SK-N-SH treated with all-trans-retinoic acid at 6 μM for 48 hours (cell line): ENCODE data around the gene ANK3.

Experiments used
- ATAC-seq: fragments of 200-7000 bp; cut with Tn5 transposase; 3 replicates; pipeline ENCODE4 v1.9.1; 2020; ENCODE audit warnings: mild to moderate bottlenecking, moderate library complexity
- ARNTL ChIP-seq: fragments of 450-650 bp; formaldehyde crosslinking; IDR thresholded peaks from 2 replicates; pipeline ENCODE4 v1.5.0; 2020; ENCODE audit warnings: low read depth, mild to moderate bottlenecking, moderate library complexity, borderline replicate concordance
- ESRRG ChIP-seq: fragments of 250-450 bp; sonication (Bioruptor Pico); IDR thresholded peaks from 2 replicates; pipeline ENCODE4 v1.6.1; 2021; ENCODE audit warnings: mild to moderate bottlenecking
- GLIS3 ChIP-seq: fragments of 250-450 bp; sonication (Bioruptor Pico); IDR thresholded peaks from 2 replicates; pipeline ENCODE4 v1.5.0; 2020; ENCODE audit warnings: mild to moderate bottlenecking, moderate library complexity
- OSR1 ChIP-seq: fragments of 250-450 bp; sonication (Bioruptor Pico); IDR thresholded peaks from 2 replicates; pipeline ENCODE4 v1.8.0; 2022; ENCODE audit warnings: moderate library complexity, mild to moderate bottlenecking, inconsistent platforms
- RARB ChIP-seq: fragments of 250-450 bp; sonication (Bioruptor Pico); IDR thresholded peaks from 2 replicates; pipeline ENCODE4 v1.8.0; 2021; ENCODE audit warnings: mild to moderate bottlenecking, moderate library complexity
- SNAI2 ChIP-seq: fragments of 250-450 bp; sonication (Bioruptor Pico); IDR thresholded peaks from 2 replicates; pipeline ENCODE4 v1.5.0; 2020; ENCODE audit warnings: mild to moderate bottlenecking, moderate library complexity
- TCF4 ChIP-seq: fragments of 250-450 bp; sonication (Bioruptor Pico); IDR thresholded peaks from 2 replicates; pipeline ENCODE4 v1.8.0; 2021; ENCODE audit warnings: mild to moderate bottlenecking, moderate library complexity, borderline replicate concordance
- TOX ChIP-seq: fragments of 250-450 bp; sonication (Bioruptor Pico); IDR thresholded peaks from 2 replicates; pipeline ENCODE4 v1.8.0; 2021; ENCODE audit warnings: mild to moderate bottlenecking, moderate library complexity, borderline replicate concordance
- ZC3H10 ChIP-seq: fragments of 250-450 bp; sonication (Bioruptor Pico); IDR thresholded peaks from 2 replicates; pipeline ENCODE4 v1.5.1; 2021; ENCODE audit warnings: mild to moderate bottlenecking, moderate library complexity
- ZFP3 ChIP-seq: fragments of 250-450 bp; sonication (Bioruptor Pico); IDR thresholded peaks from 2 replicates; pipeline ENCODE4 v1.5.0; 2020; ENCODE audit warnings: mild to moderate bottlenecking, moderate library complexity
- ZFP30 ChIP-seq: fragments of 450-650 bp; formaldehyde crosslinking; IDR thresholded peaks from 2 replicates; pipeline ENCODE4 v1.5.0; 2022; ENCODE audit warnings: mild to moderate bottlenecking, moderate library complexity
- ZNF565 ChIP-seq: fragments of 450-650 bp; formaldehyde crosslinking; conservative IDR thresholded peaks from 2 replicates; pipeline ENCODE4 v1.5.0; 2020; ENCODE audit warnings: low read depth, mild to moderate bottlenecking, moderate library complexity
- ZNF70 ChIP-seq: fragments of 450-650 bp; formaldehyde crosslinking; IDR thresholded peaks from 2 replicates; pipeline ENCODE4 v1.5.0; 2020; ENCODE audit warnings: mild to moderate bottlenecking, moderate library complexity
- TF ChIP-seq, protein P1 (sequence below): fragments of 250-450 bp; sonication (Bioruptor Pico); IDR thresholded peaks from 2 replicates; pipeline ENCODE4 v1.5.1; 2020; ENCODE audit warnings: low read depth, mild to moderate bottlenecking, moderate library complexity
- TF ChIP-seq, protein P2 (sequence below): fragments of 250-450 bp; sonication (Bioruptor Pico); IDR thresholded peaks from 2 replicates; pipeline ENCODE4 v1.8.0; 2021; ENCODE audit warnings: low read depth, mild to moderate bottlenecking, moderate library complexity, borderline replicate concordance
- TF ChIP-seq, protein P3 (sequence below): fragments of 250-450 bp; sonication (Bioruptor Pico); IDR thresholded peaks from 2 replicates; pipeline ENCODE4 v1.8.0; 2020; ENCODE audit warnings: mild to moderate bottlenecking, moderate library complexity, borderline replicate concordance
- TF ChIP-seq, protein P4 (sequence below): fragments of 250-450 bp; sonication (Bioruptor Pico); IDR thresholded peaks from 2 replicates; pipeline ENCODE4 v1.5.0; 2020; ENCODE audit warnings: mild to moderate bottlenecking, moderate library complexity
- TF ChIP-seq, protein P5 (sequence below): fragments of 250-450 bp; sonication (Bioruptor Pico); IDR thresholded peaks from 2 replicates; pipeline ENCODE4 v1.5.1; 2021; ENCODE audit warnings: mild to moderate bottlenecking, moderate library complexity

ANK3 gene

DNA sequence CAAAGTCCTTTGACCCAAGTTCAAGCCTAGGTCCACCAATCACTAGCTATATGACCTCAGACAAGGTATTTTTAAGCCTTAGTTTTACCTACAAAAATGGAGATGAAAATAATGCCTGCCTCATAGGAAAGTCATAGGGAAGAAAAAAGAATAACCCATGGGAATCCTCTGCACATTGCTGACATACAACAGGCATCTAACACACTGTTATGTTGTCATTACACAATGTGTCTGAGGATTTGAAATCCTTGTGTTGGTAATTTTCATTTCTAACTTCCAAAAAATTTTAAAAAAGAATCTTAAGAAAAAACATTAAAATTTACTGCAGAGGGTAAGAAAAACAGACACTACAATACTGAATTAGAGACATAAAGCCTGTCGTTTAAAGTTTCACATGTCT lies 5.7 kb downstream of the ANK3 start:
- no peak for ATAC-seq
- TF ChIP-seq OSR1 (CRISPR knock-in tag) (no peak), TCF4 (CRISPR knock-in tag) (no peak), ARNTL (CRISPR knock-in tag) (no peak), GLIS3 (CRISPR knock-in tag) (no peak), ESRRG (CRISPR knock-in tag) (no peak), ZFP30 (CRISPR knock-in tag) (no peak)
- TF ChIP-seq, protein P1, sequence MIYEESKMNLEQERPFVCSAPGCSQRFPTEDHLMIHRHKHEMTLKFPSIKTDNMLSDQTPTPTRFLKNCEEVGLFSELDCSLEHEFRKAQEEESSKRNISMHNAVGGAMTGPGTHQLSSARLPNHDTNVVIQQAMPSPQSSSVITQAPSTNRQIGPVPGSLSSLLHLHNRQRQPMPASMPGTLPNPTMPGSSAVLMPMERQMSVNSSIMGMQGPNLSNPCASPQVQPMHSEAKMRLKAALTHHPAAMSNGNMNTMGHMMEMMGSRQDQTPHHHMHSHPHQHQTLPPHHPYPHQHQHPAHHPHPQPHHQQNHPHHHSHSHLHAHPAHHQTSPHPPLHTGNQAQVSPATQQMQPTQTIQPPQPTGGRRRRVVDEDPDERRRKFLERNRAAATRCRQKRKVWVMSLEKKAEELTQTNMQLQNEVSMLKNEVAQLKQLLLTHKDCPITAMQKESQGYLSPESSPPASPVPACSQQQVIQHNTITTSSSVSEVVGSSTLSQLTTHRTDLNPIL (CRISPR knock-in tag): no peak
- TF ChIP-seq, protein P2, sequence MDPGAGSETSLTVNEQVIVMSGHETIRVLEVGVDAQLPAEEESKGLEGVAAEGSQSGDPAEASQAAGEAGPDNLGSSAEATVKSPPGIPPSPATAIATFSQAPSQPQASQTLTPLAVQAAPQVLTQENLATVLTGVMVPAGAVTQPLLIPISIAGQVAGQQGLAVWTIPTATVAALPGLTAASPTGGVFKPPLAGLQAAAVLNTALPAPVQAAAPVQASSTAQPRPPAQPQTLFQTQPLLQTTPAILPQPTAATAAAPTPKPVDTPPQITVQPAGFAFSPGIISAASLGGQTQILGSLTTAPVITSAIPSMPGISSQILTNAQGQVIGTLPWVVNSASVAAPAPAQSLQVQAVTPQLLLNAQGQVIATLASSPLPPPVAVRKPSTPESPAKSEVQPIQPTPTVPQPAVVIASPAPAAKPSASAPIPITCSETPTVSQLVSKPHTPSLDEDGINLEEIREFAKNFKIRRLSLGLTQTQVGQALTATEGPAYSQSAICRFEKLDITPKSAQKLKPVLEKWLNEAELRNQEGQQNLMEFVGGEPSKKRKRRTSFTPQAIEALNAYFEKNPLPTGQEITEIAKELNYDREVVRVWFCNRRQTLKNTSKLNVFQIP: no peak

DNA sequence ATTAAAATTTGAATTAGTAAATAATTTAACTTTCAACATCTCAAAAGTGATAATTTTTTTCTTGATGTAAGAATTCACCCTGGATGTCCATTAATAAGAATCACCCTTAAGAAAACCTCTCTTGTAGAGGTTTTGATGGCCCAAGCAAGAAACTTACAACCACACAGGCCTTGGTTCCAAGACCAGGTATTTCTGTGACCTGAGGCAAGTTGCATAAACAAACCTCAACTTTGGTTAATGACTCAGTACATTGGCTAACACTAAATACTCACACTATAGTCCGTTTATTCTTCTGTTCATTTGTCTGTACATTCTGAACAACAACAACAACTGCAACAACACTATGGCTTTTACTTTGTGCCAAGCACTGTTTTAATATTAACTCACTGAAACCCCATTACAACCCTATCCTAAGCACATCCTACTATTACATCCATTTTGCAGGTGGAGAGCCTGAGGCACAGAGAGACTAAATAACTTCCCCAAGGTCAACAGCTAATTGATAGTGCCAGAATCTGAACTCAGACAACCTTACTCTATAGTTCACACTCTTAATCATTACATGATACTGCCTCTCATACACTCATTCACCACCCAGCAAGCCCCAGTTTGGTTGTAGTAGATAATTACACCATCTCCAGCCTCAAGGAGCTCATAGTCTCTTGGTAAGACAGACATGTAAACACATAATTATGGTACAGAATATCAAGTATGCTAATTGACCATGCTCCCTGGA lies 6.6 kb downstream of the ANK3 start:
- TF ChIP-seq ZFP30 (CRISPR knock-in tag): no peak
- no peak for TF ChIP-seq ZFP3
- no peak for ATAC-seq

DNA sequence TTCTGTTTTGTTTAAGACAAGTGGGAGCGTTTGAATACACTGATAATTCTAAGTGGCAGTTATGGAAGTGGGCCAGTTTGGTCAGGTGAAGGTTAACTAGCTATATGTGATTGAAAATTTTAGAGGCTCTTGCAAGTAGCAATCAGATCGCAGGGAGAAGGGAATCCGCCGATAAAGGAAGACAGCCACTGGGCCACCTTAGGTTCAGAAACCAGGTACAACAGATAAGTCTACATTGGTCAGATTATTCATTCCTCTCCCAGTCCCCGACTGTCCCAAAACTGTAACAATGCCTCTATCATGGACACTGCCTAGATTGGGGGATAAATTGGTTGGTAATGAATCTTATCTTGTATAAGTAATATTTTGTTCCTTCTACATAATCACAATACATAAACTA lies 8.9 kb downstream of the ANK3 start:
- no peak for ATAC-seq
- TF ChIP-seq ZFP30 (CRISPR knock-in tag): no peak
- TF ChIP-seq SNAI2 (CRISPR knock-in tag): no peak
- TF ChIP-seq, protein P3, sequence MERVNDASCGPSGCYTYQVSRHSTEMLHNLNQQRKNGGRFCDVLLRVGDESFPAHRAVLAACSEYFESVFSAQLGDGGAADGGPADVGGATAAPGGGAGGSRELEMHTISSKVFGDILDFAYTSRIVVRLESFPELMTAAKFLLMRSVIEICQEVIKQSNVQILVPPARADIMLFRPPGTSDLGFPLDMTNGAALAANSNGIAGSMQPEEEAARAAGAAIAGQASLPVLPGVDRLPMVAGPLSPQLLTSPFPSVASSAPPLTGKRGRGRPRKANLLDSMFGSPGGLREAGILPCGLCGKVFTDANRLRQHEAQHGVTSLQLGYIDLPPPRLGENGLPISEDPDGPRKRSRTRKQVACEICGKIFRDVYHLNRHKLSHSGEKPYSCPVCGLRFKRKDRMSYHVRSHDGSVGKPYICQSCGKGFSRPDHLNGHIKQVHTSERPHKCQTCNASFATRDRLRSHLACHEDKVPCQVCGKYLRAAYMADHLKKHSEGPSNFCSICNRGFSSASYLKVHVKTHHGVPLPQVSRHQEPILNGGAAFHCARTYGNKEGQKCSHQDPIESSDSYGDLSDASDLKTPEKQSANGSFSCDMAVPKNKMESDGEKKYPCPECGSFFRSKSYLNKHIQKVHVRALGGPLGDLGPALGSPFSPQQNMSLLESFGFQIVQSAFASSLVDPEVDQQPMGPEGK (CRISPR knock-in tag): no peak
- TF ChIP-seq, all 23 proteins: peak for 0

DNA sequence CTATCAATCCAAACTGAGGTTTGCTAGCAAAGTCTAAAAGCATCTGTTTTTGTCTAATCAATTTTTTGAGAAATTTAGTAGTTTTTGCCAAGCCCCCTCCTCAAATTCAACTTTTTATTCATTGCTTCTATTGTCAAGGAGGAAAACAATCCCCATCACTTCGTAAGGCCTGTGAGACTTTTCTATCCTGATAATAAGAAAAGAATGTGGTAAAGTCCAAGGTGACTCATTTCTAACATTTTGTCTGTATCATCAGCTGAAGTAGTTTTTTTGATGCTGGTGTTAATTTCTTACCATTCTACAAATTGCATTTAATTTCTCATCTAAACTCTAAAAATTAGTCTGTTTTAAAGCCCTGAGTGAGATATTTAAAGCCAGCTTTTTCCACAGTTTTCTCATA lies 11.7 kb downstream of the ANK3 start:
- no peak for TF ChIP-seq GLIS3 (CRISPR knock-in tag)
- TF ChIP-seq, protein P4, sequence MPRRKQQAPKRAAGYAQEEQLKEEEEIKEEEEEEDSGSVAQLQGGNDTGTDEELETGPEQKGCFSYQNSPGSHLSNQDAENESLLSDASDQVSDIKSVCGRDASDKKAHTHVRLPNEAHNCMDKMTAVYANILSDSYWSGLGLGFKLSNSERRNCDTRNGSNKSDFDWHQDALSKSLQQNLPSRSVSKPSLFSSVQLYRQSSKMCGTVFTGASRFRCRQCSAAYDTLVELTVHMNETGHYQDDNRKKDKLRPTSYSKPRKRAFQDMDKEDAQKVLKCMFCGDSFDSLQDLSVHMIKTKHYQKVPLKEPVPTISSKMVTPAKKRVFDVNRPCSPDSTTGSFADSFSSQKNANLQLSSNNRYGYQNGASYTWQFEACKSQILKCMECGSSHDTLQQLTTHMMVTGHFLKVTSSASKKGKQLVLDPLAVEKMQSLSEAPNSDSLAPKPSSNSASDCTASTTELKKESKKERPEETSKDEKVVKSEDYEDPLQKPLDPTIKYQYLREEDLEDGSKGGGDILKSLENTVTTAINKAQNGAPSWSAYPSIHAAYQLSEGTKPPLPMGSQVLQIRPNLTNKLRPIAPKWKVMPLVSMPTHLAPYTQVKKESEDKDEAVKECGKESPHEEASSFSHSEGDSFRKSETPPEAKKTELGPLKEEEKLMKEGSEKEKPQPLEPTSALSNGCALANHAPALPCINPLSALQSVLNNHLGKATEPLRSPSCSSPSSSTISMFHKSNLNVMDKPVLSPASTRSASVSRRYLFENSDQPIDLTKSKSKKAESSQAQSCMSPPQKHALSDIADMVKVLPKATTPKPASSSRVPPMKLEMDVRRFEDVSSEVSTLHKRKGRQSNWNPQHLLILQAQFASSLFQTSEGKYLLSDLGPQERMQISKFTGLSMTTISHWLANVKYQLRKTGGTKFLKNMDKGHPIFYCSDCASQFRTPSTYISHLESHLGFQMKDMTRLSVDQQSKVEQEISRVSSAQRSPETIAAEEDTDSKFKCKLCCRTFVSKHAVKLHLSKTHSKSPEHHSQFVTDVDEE: no peak
- TF ChIP-seq, protein P1 (CRISPR knock-in tag): no peak
- ATAC-seq: no peak

DNA sequence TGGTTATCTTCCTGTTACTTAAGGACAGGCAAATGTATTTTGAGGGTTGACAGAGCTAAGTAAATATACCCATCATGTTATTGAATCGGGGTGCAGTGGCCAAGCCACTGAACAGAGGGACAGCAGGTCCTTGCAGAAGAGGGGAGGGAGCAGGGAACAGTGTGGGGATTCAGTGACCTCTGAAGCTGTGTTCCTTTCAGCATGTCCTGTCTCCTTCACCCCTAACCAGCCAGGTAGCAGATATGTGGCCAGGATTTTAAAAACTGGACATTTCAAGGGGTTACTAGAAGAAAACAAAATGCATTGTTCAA lies 12.7 kb downstream of the ANK3 start:
- no peak for ATAC-seq
- TF ChIP-seq TOX (CRISPR knock-in tag): no peak
- no peak for TF ChIP-seq ARNTL (CRISPR knock-in tag)
- no peak for TF ChIP-seq ZC3H10 (CRISPR knock-in tag)
- no peak for TF ChIP-seq RARB
- TF ChIP-seq, protein P2: no peak
- no peak for TF ChIP-seq ESRRG (CRISPR knock-in tag)
- TF ChIP-seq, protein P5, sequence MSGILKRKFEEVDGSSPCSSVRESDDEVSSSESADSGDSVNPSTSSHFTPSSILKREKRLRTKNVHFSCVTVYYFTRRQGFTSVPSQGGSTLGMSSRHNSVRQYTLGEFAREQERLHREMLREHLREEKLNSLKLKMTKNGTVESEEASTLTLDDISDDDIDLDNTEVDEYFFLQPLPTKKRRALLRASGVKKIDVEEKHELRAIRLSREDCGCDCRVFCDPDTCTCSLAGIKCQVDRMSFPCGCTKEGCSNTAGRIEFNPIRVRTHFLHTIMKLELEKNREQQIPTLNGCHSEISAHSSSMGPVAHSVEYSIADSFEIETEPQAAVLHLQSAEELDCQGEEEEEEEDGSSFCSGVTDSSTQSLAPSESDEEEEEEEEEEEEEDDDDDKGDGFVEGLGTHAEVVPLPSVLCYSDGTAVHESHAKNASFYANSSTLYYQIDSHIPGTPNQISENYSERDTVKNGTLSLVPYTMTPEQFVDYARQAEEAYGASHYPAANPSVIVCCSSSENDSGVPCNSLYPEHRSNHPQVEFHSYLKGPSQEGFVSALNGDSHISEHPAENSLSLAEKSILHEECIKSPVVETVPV (CRISPR knock-in tag): no peak
- no peak for TF ChIP-seq ZNF565 (CRISPR knock-in tag)
- TF ChIP-seq, protein P4: no peak
- TF ChIP-seq ZNF70 (CRISPR knock-in tag): no peak
- TF ChIP-seq GLIS3 (CRISPR knock-in tag): no peak
